ENCODE data around the gene BCAS3. TPM values are rescaled to one million over a fixed set of nuclear protein-coding genes. Genes with fewer than 3 reads are reported as not detected.

BCAS3 gene
- total RNA-seq, 2 experiments from 2014 or later = 20.1 to 31.8 TPM

DNA sequence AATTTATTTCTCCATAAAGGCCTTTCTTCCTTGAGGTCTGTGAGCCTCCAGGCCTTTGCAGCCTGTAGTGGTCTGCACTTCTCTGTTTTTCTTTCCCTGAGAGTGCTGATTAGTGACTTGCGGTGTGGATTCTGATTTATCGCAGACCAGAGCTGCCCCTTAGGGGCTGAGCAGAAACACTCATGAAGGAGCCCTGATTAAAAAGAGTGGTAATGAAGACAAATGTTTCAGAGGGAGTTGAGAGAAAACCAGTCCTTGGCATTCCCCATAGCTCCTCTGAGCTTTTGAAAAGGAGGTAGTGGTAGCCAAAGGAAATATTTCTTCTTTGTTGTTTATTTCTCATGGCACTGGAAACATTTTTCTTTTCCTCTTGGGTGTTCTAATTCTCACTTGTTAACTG is 453.9 kb downstream of the BCAS3 start:
- ChIA-PET CTCF (no interaction called here), POLR2A (no interaction called here)
- Histone ChIP-seq H3K4me3 (ENCODE audit: low read length) (no peak overlapping the region), H3K27ac (ENCODE audit: low read depth in 1 of 2, low read length in 2 of 2) (no peak overlapping the region), H3K27me3 (ENCODE audit: control insufficient read depth in 1 of 2, insufficient read depth in 2 of 2, low read length in 2 of 2) (no peaks in the 10 kb centered on the region), H3K4me1 (ENCODE audit: insufficient read depth, low read length) (no peaks in the 10 kb centered on the region), H3K9me3 (ENCODE audit: control insufficient read depth in 1 of 2, insufficient read depth in 1 of 2, low read length in 2 of 2) (no peaks in the 10 kb centered on the region), H3K36me3 (ENCODE audit: insufficient read depth, low read length) (no peaks in the 10 kb centered on the region)
- DNase-seq (no peak), ATAC-seq (ENCODE audit: poor library complexity) (no peak)
- TF ChIP-seq, protein P1, sequence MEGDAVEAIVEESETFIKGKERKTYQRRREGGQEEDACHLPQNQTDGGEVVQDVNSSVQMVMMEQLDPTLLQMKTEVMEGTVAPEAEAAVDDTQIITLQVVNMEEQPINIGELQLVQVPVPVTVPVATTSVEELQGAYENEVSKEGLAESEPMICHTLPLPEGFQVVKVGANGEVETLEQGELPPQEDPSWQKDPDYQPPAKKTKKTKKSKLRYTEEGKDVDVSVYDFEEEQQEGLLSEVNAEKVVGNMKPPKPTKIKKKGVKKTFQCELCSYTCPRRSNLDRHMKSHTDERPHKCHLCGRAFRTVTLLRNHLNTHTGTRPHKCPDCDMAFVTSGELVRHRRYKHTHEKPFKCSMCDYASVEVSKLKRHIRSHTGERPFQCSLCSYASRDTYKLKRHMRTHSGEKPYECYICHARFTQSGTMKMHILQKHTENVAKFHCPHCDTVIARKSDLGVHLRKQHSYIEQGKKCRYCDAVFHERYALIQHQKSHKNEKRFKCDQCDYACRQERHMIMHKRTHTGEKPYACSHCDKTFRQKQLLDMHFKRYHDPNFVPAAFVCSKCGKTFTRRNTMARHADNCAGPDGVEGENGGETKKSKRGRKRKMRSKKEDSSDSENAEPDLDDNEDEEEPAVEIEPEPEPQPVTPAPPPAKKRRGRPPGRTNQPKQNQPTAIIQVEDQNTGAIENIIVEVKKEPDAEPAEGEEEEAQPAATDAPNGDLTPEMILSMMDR (IDR thresholded peaks at IDR 0.05) = no peak
- no peak overlapping the region for H3K27ac Mint-ChIP-seq
- H3K9me3 Mint-ChIP-seq = no peaks in the 10 kb centered on the region
- intact Hi-C loops (cut with DNase I, micrococcal nuclease) = loop anchor here in 1 of 2 experiments (10.0 kb wide), 1 partner anchor 273 kb away; no protein-coding TSS in a partner anchor
- no peak overlapping the region for H3K4me3 Mint-ChIP-seq
- no peaks in the 10 kb centered on the region for H3K36me3 Mint-ChIP-seq (ENCODE audit: low read depth)
- no peaks in the 10 kb centered on the region for H3K27me3 Mint-ChIP-seq
- peaks cover 35% of the 10 kb centered on the region for H3K4me1 Mint-ChIP-seq (ENCODE audit: low read depth)

DNA sequence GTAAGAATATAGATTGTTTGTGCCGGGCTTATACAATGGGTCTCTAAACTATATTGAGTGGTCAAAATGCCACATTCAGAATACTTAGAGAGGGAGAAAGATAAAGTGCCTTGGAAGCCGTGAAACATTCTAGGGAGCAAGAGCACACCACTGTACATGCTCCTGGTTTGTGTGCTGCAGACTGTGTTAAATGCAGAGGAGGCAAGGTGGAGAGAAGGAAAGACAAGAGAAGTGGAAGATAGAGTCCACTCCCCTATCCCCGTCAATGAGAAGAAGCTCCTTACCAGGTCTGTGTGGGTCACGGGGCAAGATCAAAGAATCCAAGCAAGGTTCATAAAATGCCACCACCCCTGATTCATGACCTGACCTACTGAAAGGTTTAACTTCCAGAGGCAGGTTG is 454.9 kb downstream of the BCAS3 start:
- peaks cover 35% of the 10 kb centered on the region for H3K4me1 Mint-ChIP-seq (ENCODE audit: low read depth)
- H3K4me3 ChIP-seq (ENCODE audit: low read length) = no peak overlapping the region
- CTCF ChIA-PET = no interaction called here
- no peaks in the 10 kb centered on the region for H3K36me3 ChIP-seq (ENCODE audit: insufficient read depth, low read length)
- H3K9me3 ChIP-seq (ENCODE audit: control insufficient read depth in 1 of 2, insufficient read depth in 1 of 2, low read length in 2 of 2) = no peaks in the 10 kb centered on the region
- H3K4me3 Mint-ChIP-seq = no peak overlapping the region
- no peak overlapping the region for H3K27ac Mint-ChIP-seq
- TF ChIP-seq, protein P1 (IDR thresholded peaks at IDR 0.05) = no peak
- H3K27me3 ChIP-seq (ENCODE audit: control insufficient read depth in 1 of 2, insufficient read depth in 2 of 2, low read length in 2 of 2) = no peaks in the 10 kb centered on the region
- no peak overlapping the region for H3K27ac ChIP-seq (ENCODE audit: low read depth in 1 of 2, low read length in 2 of 2)
- H3K36me3 Mint-ChIP-seq (ENCODE audit: low read depth) = no peaks in the 10 kb centered on the region
- no peaks in the 10 kb centered on the region for H3K27me3 Mint-ChIP-seq
- ATAC-seq (ENCODE audit: poor library complexity) (no peak), DNase-seq (no peak)
- peaks cover 1% of the 10 kb centered on the region for H3K4me1 ChIP-seq (ENCODE audit: insufficient read depth, low read length)
- intact Hi-C loops (cut with DNase I, micrococcal nuclease) = loop anchor here in 1 of 2 experiments (10.0 kb wide), 1 partner anchor 272 kb away; no protein-coding TSS in a partner anchor
- POLR2A ChIA-PET = no interaction called here
- H3K9me3 Mint-ChIP-seq = no peaks in the 10 kb centered on the region

DNA sequence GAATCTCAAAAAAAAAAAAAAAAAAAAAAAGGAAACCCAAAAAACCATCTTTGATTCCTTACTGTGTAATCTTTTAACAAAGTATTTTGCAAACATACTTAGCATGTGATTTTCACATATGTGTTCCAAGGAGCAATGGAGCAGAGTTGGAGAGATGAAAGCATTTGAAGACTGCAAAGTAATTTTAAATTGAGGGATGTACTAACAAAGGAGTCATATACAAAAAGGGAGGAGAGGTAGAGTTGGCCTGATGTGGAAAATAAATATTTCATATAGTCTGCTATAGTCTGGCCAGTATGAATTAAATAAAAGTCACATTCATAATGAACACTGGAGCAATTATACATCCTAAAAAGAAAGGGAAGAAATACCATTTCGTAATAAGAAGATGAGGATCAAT is 456.2 kb downstream of the BCAS3 start:
- H3K9me3 Mint-ChIP-seq = no peaks in the 10 kb centered on the region
- no peak overlapping the region for H3K4me3 Mint-ChIP-seq
- Histone ChIP-seq H3K4me1 (ENCODE audit: insufficient read depth, low read length) (peaks cover 3% of the 10 kb centered on the region), H3K9me3 (ENCODE audit: control insufficient read depth in 1 of 2, insufficient read depth in 1 of 2, low read length in 2 of 2) (no peaks in the 10 kb centered on the region), H3K27me3 (ENCODE audit: control insufficient read depth in 1 of 2, insufficient read depth in 2 of 2, low read length in 2 of 2) (no peaks in the 10 kb centered on the region), H3K36me3 (ENCODE audit: insufficient read depth, low read length) (no peaks in the 10 kb centered on the region), H3K27ac (ENCODE audit: low read depth in 1 of 2, low read length in 2 of 2) (no peak overlapping the region), H3K4me3 (ENCODE audit: low read length) (no peak overlapping the region)
- no peak for DNase-seq
- intact Hi-C loops (cut with DNase I, micrococcal nuclease) = loop anchor here in 1 of 2 experiments (10.0 kb wide), 1 partner anchor 271 kb away; no protein-coding TSS in a partner anchor
- no peaks in the 10 kb centered on the region for H3K36me3 Mint-ChIP-seq (ENCODE audit: low read depth)
- TF ChIP-seq, protein P1 (IDR thresholded peaks at IDR 0.05) = no peak
- no peak overlapping the region for H3K27ac Mint-ChIP-seq
- H3K4me1 Mint-ChIP-seq (ENCODE audit: low read depth) = peaks cover 32% of the 10 kb centered on the region
- POLR2A ChIA-PET = no interaction called here
- ATAC-seq (ENCODE audit: poor library complexity) = no peak
- no peaks in the 10 kb centered on the region for H3K27me3 Mint-ChIP-seq
- CTCF ChIA-PET = no interaction called here
